Activated T-helper 17 cell treated with anti-CD3 and anti-CD28 coated beads, Interleukin-2, amount 50 U/mL, for 72 hours (primary cell): ENCODE results near the gene SYNM. TPM values are rescaled to one million over a fixed set of nuclear protein-coding genes. Genes with fewer than 3 reads are reported as not detected.

Experiments
- ATAC-seq: fragments of 150-1000 bp; cut with Tn5 transposase; replicated peaks from 2 replicates; pipeline ENCODE4 v1.10.0; 2021; ENCODE audit warnings: mild to moderate bottlenecking, moderate library complexity
- H3K27ac Mint-ChIP-seq: one replicate; pipeline ENCODE4 v1.8.0; 2022; ENCODE audit warnings: mixed read lengths
- H3K27me3 Mint-ChIP-seq: one replicate; pipeline ENCODE4 v1.8.0; 2022; ENCODE audit warnings: mixed read lengths
- H3K36me3 Mint-ChIP-seq: one replicate; pipeline ENCODE4 v1.8.0; 2022; ENCODE audit warnings: low read depth, mild to moderate bottlenecking, mixed read lengths
- H3K4me1 Mint-ChIP-seq: one replicate; pipeline ENCODE4 v1.8.0; 2022; ENCODE audit warnings: mixed read lengths
- H3K4me3 Mint-ChIP-seq: one replicate; pipeline ENCODE4 v1.8.0; 2022; ENCODE audit warnings: mild to moderate bottlenecking, mixed read lengths
- H3K9me3 Mint-ChIP-seq: one replicate; pipeline ENCODE4 v1.8.0; 2022; ENCODE audit warnings: mixed read lengths
- total RNA-seq, 2 donors: library from RNA; stranded (reverse); gene quantifications; one replicate each; pipeline ENCODE4 v1.2.3, GENCODE V29; 2022

SYNM gene
- total RNA-seq, 2 donors from 2014 or later: 0.43 to 0.58 TPM

- Mint-ChIP-seq H3K27me3 (peaks cover 24% of the 10 kb centered on the region), H3K4me3 (no peak overlapping the region), H3K36me3 (no peaks in the 10 kb centered on the region), H3K27ac (no peak overlapping the region), H3K4me1 (no peaks in the 10 kb centered on the region), H3K9me3 (no peaks in the 10 kb centered on the region)
- no peak for ATAC-seq
Measured at GRCh38 chr15:99095626-99096025, 9.3 kb upstream of the SYNM start.

GRCh38 chr15:99096173-99096893 lies 8.5 kb upstream of the SYNM start:
- no peaks in the 10 kb centered on the region for H3K4me1 Mint-ChIP-seq
- H3K27ac Mint-ChIP-seq: no peak overlapping the region
- no peak for ATAC-seq
- no peaks in the 10 kb centered on the region for H3K9me3 Mint-ChIP-seq
- H3K27me3 Mint-ChIP-seq: peaks cover 24% of the 10 kb centered on the region
- no peak overlapping the region for H3K4me3 Mint-ChIP-seq
- H3K36me3 Mint-ChIP-seq: no peaks in the 10 kb centered on the region

GRCh38 chr15:99096894-99097426 lies 7.9 kb upstream of the SYNM start:
- H3K9me3 Mint-ChIP-seq: no peaks in the 10 kb centered on the region
- H3K4me3 Mint-ChIP-seq: no peak overlapping the region
- H3K27me3 Mint-ChIP-seq: peaks cover 29% of the 10 kb centered on the region
- no peak for ATAC-seq
- no peaks in the 10 kb centered on the region for H3K4me1 Mint-ChIP-seq
- H3K27ac Mint-ChIP-seq: no peak overlapping the region
- H3K36me3 Mint-ChIP-seq: no peaks in the 10 kb centered on the region

GRCh38 chr15:99097441-99098410 lies 7.2 kb upstream of the SYNM start:
- Mint-ChIP-seq H3K27ac (no peak overlapping the region), H3K4me3 (no peak overlapping the region), H3K4me1 (no peaks in the 10 kb centered on the region), H3K27me3 (peaks cover 34% of the 10 kb centered on the region), H3K9me3 (no peaks in the 10 kb centered on the region), H3K36me3 (no peaks in the 10 kb centered on the region)
- ATAC-seq: no peak

DNA sequence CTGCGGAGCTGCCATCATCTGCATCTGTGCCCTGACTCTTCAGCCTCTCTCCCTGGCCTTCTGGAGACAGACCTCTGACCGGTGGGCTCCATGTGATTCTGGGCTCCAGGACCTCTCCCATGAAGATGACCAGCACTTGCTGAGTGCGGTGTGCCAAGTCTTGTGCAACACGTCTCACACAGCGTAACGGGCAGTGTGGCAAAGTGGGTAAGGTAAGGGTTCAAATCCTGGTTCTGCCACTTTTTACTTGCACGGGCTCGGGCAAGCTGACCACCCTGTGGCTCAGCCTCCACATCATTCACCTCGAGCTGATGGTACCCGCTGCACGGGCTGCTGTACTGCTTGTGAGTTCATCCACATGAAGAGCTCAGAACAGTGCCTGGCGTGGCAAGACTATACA lies 6.5 kb upstream of the SYNM start:
- H3K9me3 Mint-ChIP-seq: no peaks in the 10 kb centered on the region
- H3K4me3 Mint-ChIP-seq: no peak overlapping the region
- no peaks in the 10 kb centered on the region for H3K4me1 Mint-ChIP-seq
- no peak for ATAC-seq
- H3K27me3 Mint-ChIP-seq: peaks cover 37% of the 10 kb centered on the region
- H3K36me3 Mint-ChIP-seq: no peaks in the 10 kb centered on the region
- H3K27ac Mint-ChIP-seq: no peak overlapping the region

DNA sequence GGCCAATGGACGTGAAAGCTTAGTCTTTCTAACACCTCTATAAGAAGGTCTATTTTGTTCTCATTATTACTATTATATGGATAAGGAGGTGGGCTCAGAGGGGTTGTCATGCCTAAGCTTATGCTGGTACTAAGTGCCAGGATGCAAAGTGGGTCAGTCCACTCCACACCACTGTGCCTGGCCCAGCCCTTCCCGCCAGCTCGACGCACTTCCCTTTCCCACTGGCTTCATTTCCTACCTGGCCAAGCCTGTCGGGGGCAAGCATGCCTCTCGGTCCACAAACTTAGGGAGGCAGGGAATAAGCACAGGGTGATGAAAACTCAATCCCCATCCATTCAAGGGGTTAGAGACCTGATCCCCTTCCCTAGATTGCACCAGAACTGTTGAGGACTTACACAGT lies 5.9 kb upstream of the SYNM start:
- Mint-ChIP-seq H3K27me3 (peaks cover 40% of the 10 kb centered on the region), H3K4me1 (no peaks in the 10 kb centered on the region), H3K9me3 (no peaks in the 10 kb centered on the region), H3K4me3 (no peak overlapping the region), H3K27ac (no peak overlapping the region), H3K36me3 (no peaks in the 10 kb centered on the region)
- no peak for ATAC-seq

DNA sequence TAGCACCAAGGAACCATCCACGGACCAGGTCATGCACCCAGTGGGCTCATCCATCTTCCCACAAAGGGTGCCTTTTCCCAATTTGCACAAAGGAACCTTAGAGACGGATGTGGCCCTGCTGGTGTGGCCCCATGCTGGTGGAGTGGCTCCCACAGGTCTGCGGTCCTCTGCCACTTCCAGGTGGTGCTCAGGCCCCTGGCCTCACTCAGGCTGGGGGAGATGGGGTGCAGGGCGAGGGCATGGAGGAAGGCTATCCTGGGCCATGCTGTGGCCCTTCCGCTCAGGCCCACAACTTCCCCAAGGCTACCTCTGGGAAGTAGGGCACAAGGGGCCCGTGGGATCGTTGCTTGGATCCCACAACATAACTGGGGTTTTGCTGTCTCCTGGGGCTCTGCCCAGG lies 5.2 kb upstream of the SYNM start:
- no peak overlapping the region for H3K27ac Mint-ChIP-seq
- no peaks in the 10 kb centered on the region for H3K9me3 Mint-ChIP-seq

DNA sequence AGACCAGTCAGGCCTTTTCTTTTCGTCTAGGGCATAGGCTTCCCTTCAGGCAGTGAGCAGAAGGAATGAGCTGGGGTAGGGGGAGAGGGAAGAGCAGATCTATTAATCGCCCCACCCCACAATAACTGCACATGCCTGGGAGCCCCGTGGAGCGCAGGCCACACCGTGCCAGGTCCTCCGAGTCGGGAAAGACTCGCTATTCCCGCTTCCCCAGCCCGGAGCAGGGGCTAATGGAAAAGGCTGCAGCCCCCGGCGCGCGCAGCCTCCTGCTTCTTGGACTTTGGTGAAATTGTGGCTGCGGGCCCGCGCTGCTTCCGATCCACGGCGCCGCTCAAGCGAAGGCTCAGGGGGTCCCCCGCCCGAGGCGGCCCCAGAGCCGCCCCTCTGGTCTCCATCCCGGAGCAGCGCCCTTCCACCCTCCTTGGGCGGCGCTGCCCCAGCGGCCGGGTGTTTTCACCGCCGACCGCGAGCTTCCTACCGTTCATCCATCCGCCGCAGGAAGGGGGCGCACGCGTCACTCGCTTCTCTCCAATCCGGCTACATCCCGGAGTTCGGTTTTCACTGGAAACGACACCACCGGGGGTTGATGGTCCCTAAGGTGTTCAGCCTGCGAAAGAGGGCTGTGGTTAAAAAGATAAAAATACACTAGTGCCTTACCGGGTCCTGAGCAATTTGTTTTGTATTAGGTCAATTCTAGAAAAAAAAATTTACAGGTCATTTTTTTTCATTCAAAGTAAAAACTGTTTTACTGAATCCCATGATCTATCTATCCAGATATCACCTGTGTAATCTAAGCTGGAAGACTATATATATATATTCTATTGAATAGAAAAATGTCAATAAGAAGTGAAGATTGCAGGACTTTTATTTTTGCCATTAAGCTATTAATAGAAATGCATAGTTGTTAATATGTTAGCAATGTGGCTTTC lies 4.4 kb upstream of the SYNM start:
- no peaks in the 10 kb centered on the region for H3K36me3 Mint-ChIP-seq
- no peak overlapping the region for H3K27ac Mint-ChIP-seq
- H3K4me3 Mint-ChIP-seq: no peak overlapping the region
- H3K4me1 Mint-ChIP-seq: no peaks in the 10 kb centered on the region
- ATAC-seq: peak; percentile 28
- peaks cover 40% of the 10 kb centered on the region for H3K27me3 Mint-ChIP-seq
- H3K9me3 Mint-ChIP-seq: no peaks in the 10 kb centered on the region

More for the DNA sequence above, 5.2 kb upstream of the SYNM start:
- no peaks in the 10 kb centered on the region for H3K36me3 Mint-ChIP-seq
- H3K4me3 Mint-ChIP-seq: no peak overlapping the region
- ATAC-seq: no peak
- H3K4me1 Mint-ChIP-seq: no peaks in the 10 kb centered on the region
- H3K27me3 Mint-ChIP-seq: peaks cover 40% of the 10 kb centered on the region

DNA sequence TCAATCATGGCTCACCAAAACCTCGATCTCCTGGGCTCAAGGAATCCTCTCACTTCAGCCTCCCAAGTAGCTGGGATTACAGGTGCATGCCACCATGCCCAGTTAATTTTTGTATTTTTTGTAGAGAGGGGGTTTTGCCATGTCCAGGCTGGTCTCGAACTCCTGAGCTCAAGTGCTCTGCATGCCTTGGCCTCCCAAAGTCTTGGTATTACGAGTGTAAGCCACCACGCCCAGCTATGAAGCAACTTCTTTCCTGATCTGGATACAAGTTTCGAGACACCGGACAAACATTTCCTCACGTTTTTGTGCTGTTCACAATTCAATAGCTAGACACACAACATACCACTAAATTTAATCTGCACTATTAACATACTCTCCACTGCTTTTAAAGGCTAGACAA lies 3.4 kb upstream of the SYNM start:
- peaks cover 38% of the 10 kb centered on the region for H3K27me3 Mint-ChIP-seq
- H3K9me3 Mint-ChIP-seq: no peaks in the 10 kb centered on the region
- no peak for ATAC-seq
- H3K4me1 Mint-ChIP-seq: no peaks in the 10 kb centered on the region
- H3K4me3 Mint-ChIP-seq: no peak overlapping the region
- no peaks in the 10 kb centered on the region for H3K36me3 Mint-ChIP-seq
- no peak overlapping the region for H3K27ac Mint-ChIP-seq

- Mint-ChIP-seq H3K27me3 (peaks cover 40% of the 10 kb centered on the region), H3K4me3 (no peak overlapping the region)
Measured at GRCh38 chr15:99102332-99103235, 2.3 kb upstream of the SYNM start.

GRCh38 chr15:99103279-99103678 lies 1.6 kb upstream of the SYNM start:
- no peaks in the 10 kb centered on the region for H3K36me3 Mint-ChIP-seq
- peak overlapping the region; percentile 7 for H3K4me3 Mint-ChIP-seq
- peaks cover 39% of the 10 kb centered on the region for H3K27me3 Mint-ChIP-seq
- no peak for ATAC-seq
- no peak overlapping the region for H3K27ac Mint-ChIP-seq
- H3K4me1 Mint-ChIP-seq: peaks cover 4% of the 10 kb centered on the region
- H3K9me3 Mint-ChIP-seq: no peaks in the 10 kb centered on the region

More at GRCh38 chr15:99102332-99103235, 2.3 kb upstream of the SYNM start:
- Mint-ChIP-seq H3K27ac (no peak overlapping the region), H3K36me3 (no peaks in the 10 kb centered on the region), H3K4me1 (peaks cover 4% of the 10 kb centered on the region), H3K9me3 (no peaks in the 10 kb centered on the region)
- no peak for ATAC-seq

DNA sequence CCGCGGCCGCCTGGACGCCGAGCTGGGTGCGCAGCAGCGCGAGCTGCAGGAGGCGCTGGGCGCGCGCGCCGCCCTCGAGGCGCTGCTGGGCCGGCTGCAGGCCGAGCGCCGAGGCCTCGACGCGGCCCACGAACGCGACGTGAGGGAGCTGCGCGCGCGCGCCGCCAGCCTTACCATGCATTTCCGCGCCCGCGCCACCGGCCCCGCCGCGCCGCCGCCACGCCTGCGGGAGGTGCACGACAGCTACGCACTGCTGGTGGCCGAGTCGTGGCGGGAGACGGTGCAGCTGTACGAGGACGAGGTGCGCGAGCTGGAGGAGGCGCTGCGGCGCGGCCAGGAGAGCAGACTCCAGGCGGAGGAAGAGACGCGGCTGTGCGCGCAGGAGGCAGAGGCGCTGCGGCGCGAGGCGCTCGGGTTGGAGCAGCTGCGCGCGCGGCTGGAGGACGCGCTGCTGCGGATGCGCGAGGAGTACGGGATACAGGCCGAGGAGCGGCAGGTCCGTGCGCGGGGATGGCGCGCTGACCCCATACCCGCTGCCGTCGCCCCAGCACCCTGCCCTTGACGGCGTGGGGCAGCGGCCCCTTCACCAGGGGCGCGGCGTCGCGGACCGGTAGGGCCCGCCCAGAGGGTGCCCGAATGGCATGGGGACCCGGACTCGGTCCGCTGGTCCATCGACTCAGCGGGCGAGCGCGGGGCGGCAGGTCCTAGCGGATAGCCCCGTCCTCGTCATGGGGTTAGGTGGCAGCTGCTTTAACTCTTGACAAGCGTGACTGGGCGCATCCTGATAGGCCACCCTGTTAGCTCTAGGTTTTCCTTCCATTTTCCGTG lies 848 bp downstream of the SYNM start:
- no peaks in the 10 kb centered on the region for H3K9me3 Mint-ChIP-seq
- H3K4me1 Mint-ChIP-seq: peaks cover 4% of the 10 kb centered on the region
- H3K27me3 Mint-ChIP-seq: peaks cover 27% of the 10 kb centered on the region
- ATAC-seq: peak; percentile 35
- H3K27ac Mint-ChIP-seq: no peak overlapping the region
- peak overlapping the region; percentile 57 for H3K4me3 Mint-ChIP-seq
- H3K36me3 Mint-ChIP-seq: no peaks in the 10 kb centered on the region
